SU-DHL-6 (cell line): Measurements from ENCODE around the gene NUP205.

Source experiments
- H2AFZ ChIP-seq: fragments of 200-600 bp; sonication (generic); 2 replicates; pipeline ENCODE4 v1.6.1; 2014; ENCODE audit warnings: low read depth, mild to moderate bottlenecking, moderate library complexity, mixed read lengths, antibody characterized with exemption, low read length; ENCODE audit not compliant: severe bottlenecking
- H3F3A ChIP-seq: fragments of 200-600 bp; shearing (Covaris generic); 2 replicates; pipeline ENCODE4 v1.6.0; 2016; ENCODE audit warnings: antibody characterized with exemption, mild to moderate bottlenecking; ENCODE audit not compliant: insufficient read depth
- H3K27ac ChIP-seq: fragments of 200-600 bp; sonication (generic); 2 replicates; pipeline ENCODE4 v1.5.1; 2016; ENCODE audit warnings: low read depth, mild to moderate bottlenecking, low read length, moderate library complexity, mixed read lengths
- H3K27me3 ChIP-seq: fragments of 200-600 bp; sonication (generic), shearing (Covaris generic); 2 replicates; pipeline ENCODE4 v1.6.0; 2014; ENCODE audit warnings: mild to moderate bottlenecking, low read length
- H3K36me3 ChIP-seq: fragments of 200-600 bp; sonication (generic); 2 replicates; pipeline ENCODE4 v1.6.1; 2014; ENCODE audit warnings: mild to moderate bottlenecking, low read length, mixed read lengths
- H3K4me2 ChIP-seq: fragments of 300-600, 200-600 bp; shearing (Covaris generic), sonication (generic); 2 replicates; pipeline ENCODE4 v1.6.0; 2014; ENCODE audit warnings: low read length, low read depth, mild to moderate bottlenecking; ENCODE audit not compliant: poor library complexity, severe bottlenecking
- H3K4me3 ChIP-seq: fragments of 200-600 bp; sonication (generic); 2 replicates; pipeline ENCODE4 v1.5.1; 2014; ENCODE audit warnings: antibody characterized with exemption, low read length, mild to moderate bottlenecking, mixed read lengths; ENCODE audit not compliant: insufficient read depth, poor library complexity, severe bottlenecking
- H3K79me2 ChIP-seq: fragments of 200-600 bp; sonication (generic); 2 replicates; pipeline ENCODE4 v1.6.1; 2014; ENCODE audit warnings: mild to moderate bottlenecking, low read length, moderate library complexity; ENCODE audit not compliant: insufficient read depth
- H3K9ac ChIP-seq: fragments of 200-600 bp; sonication (generic); 2 replicates; pipeline ENCODE4 v1.7.0; 2014; ENCODE audit warnings: mild to moderate bottlenecking, low read length
- H3K9me2 ChIP-seq: fragments of 200-600 bp; sonication (generic); replicated peaks from 2 replicates; pipeline ENCODE4 v1.6.1; 2014; ENCODE audit warnings: low read length; ENCODE audit not compliant: insufficient read depth
- H3K9me3 ChIP-seq: fragments of 200-600 bp; sonication (generic); 2 replicates; pipeline ENCODE4 v1.6.1; 2014; ENCODE audit warnings: low read length, mixed read lengths; ENCODE audit not compliant: insufficient read depth
- H4K20me1 ChIP-seq: fragments of 200-600 bp; sonication (generic); 2 replicates; pipeline ENCODE4 v1.6.1; 2014; ENCODE audit warnings: low read depth, mild to moderate bottlenecking, antibody characterized with exemption, low read length, moderate library complexity, mixed read lengths
- CTCF ChIP-seq: fragments of 200-600 bp; sonication (generic); IDR thresholded peaks from one replicate; pipeline ENCODE4 v1.5.1; 2017; ENCODE audit warnings: antibody characterized with exemption, mild to moderate bottlenecking, low read length, moderate library complexity; ENCODE audit not compliant: insufficient read depth, poor library complexity, severe bottlenecking
- EZH2phosphoT487 ChIP-seq: fragments of 200-600 bp; sonication (generic), shearing (Covaris generic); conservative IDR thresholded peaks from 2 replicates; pipeline ENCODE4 v1.6.1; 2018; ENCODE audit warnings: mild to moderate bottlenecking, antibody characterized with exemption, low read length, moderate library complexity, mixed read lengths

NUP205 gene

GRCh38 chr7:135525426-135525825, 32.3 kb upstream of the NUP205 start:
- no peak overlapping the region for H2AFZ ChIP-seq
- TF ChIP-seq EZH2phosphoT487 (no peak), CTCF (no peak)
- H4K20me1 ChIP-seq, result no peaks in the 10 kb centered on the region
- H3K4me3 ChIP-seq, result no peak overlapping the region
- no peaks in the 10 kb centered on the region for H3F3A ChIP-seq
- H3K9me3 ChIP-seq, result no peaks in the 10 kb centered on the region
- no peak overlapping the region for H3K4me2 ChIP-seq
- H3K27ac ChIP-seq, result no peak overlapping the region
- H3K27me3 ChIP-seq, result no peaks in the 10 kb centered on the region
- no peak overlapping the region for H3K9ac ChIP-seq
- H3K36me3 ChIP-seq, result no peaks in the 10 kb centered on the region
- no peaks in the 10 kb centered on the region for H3K79me2 ChIP-seq
- no peaks in the 10 kb centered on the region for H3K9me2 ChIP-seq

- no peaks in the 10 kb centered on the region for H4K20me1 ChIP-seq
- no peak overlapping the region for H3K9ac ChIP-seq
- no peak overlapping the region for H3K27ac ChIP-seq
- no peak overlapping the region for H2AFZ ChIP-seq
- no peak overlapping the region for H3K4me2 ChIP-seq
- H3K9me3 ChIP-seq, result no peaks in the 10 kb centered on the region
- no peaks in the 10 kb centered on the region for H3K36me3 ChIP-seq
- TF ChIP-seq CTCF, result no peak
- no peak for TF ChIP-seq EZH2phosphoT487
- no peaks in the 10 kb centered on the region for H3F3A ChIP-seq
- H3K79me2 ChIP-seq, result no peaks in the 10 kb centered on the region
- no peaks in the 10 kb centered on the region for H3K27me3 ChIP-seq
- no peaks in the 10 kb centered on the region for H3K9me2 ChIP-seq
- H3K4me3 ChIP-seq, result no peak overlapping the region
Observed at GRCh38 chr7:135527025-135527424, 30.7 kb upstream of the NUP205 start.

- Histone ChIP-seq H2AFZ (no peak overlapping the region), H3K36me3 (no peaks in the 10 kb centered on the region), H3K27me3 (no peaks in the 10 kb centered on the region), H3K9me2 (no peaks in the 10 kb centered on the region), H3K27ac (no peak overlapping the region), H3K79me2 (no peaks in the 10 kb centered on the region), H3K9ac (no peak overlapping the region), H3K4me3 (no peak overlapping the region), H3F3A (no peaks in the 10 kb centered on the region), H4K20me1 (no peaks in the 10 kb centered on the region), H3K9me3 (no peaks in the 10 kb centered on the region), H3K4me2 (no peak overlapping the region)
- TF ChIP-seq CTCF, result no peak
- TF ChIP-seq EZH2phosphoT487, result no peak
Observed at GRCh38 chr7:135536150-135536549, 21.6 kb upstream of the NUP205 start.
